Daoy (cell line): ENCODE measurements around the gene HDGF. TPM values are rescaled to one million over a fixed set of nuclear protein-coding genes. Genes with fewer than 3 reads are reported as not detected.

Experiments
- DNase-seq: peaks from one replicate; pipeline ENCODE4 v3.0.0-alpha.2; 2015; ENCODE audit warnings: low read depth
- total RNA-seq: library from RNA; depleted of rRNA; stranded (reverse); fragments of >200 nt; shearing (Covaris generic); gene quantifications from 2 replicates; pipeline ENCODE4 v1.2.3, GENCODE V29; 2014; rRNA removed

The HDGF gene
- total RNA-seq, 1 experiment from 2014 or later: 537 TPM

- no peak for DNase-seq
These were observed 52.5 kb downstream of the HDGF start for GRCh38 chr1:156698995-156699394.

- DNase-seq: no peak
These were observed 54.0 kb downstream of the HDGF start for GRCh38 chr1:156697481-156697880.

GRCh38 chr1:156696755-156697154 is 54.7 kb downstream of the HDGF start:
- DNase-seq: no peak

- no peak for DNase-seq
These were observed 56.8 kb downstream of the HDGF start for GRCh38 chr1:156694690-156694962.

GRCh38 chr1:156693848-156694689 is 57.4 kb downstream of the HDGF start:
- DNase-seq: peak; percentile 46

GRCh38 chr1:156692925-156693847 is 58.3 kb downstream of the HDGF start:
- no peak for DNase-seq

GRCh38 chr1:156692441-156692924 is 59.0 kb downstream of the HDGF start:
- no peak for DNase-seq

Other genes with a start within 250 kb of the HDGF start
- 43.6 and 45.7 TPM in 2 replicates for gene IQGAP3, start 179.1 kb downstream of the HDGF start, total RNA-seq
- gene TTC24, start 172.0 kb downstream of the HDGF start, total RNA-seq: not detected in 2 replicates
- 81.9 and 87.9 TPM in 2 replicates for gene NAXE, start 159.9 kb downstream of the HDGF start, total RNA-seq
- gene GPATCH4, start 150.2 kb downstream of the HDGF start, total RNA-seq: 32.6 and 42.1 TPM in 2 replicates
- 0.23 TPM in 1 of 2 replicates, not detected in the other for gene HAPLN2, start 132.3 kb downstream of the HDGF start, total RNA-seq
- gene BCAN, start 109.6 kb downstream of the HDGF start, total RNA-seq: not detected in 2 replicates
- 0.51 and 0.89 TPM in 2 replicates for gene NES, start 74.3 kb downstream of the HDGF start, total RNA-seq
- gene CRABP2, start 46.1 kb downstream of the HDGF start, total RNA-seq: 21.4 and 36.0 TPM in 2 replicates
- gene METTL25B, start 23.2 kb downstream of the HDGF start, total RNA-seq: 7.9 and 11.9 TPM in 2 replicates
- gene ISG20L2, start 22.9 kb downstream of the HDGF start, total RNA-seq: 31.7 and 59.8 TPM in 2 replicates
- gene MRPL24, start 10.6 kb downstream of the HDGF start, total RNA-seq: 144 and 148 TPM in 2 replicates
- gene PRCC, start 15.9 kb upstream of the HDGF start, total RNA-seq: 43.7 and 44.6 TPM in 2 replicates
- 0.51 and 0.57 TPM in 2 replicates for gene SH2D2A, start 65.2 kb upstream of the HDGF start, total RNA-seq
- not detected in 2 replicates for gene INSRR, start 107.4 kb upstream of the HDGF start, total RNA-seq
- 0.40 TPM in 1 of 2 replicates, not detected in the other for gene NTRK1, start 109.2 kb upstream of the HDGF start, total RNA-seq
- gene PEAR1, start 142.0 kb upstream of the HDGF start, total RNA-seq: 0.06 TPM in 1 of 2 replicates, not detected in the other
- gene LRRC71, start 169.0 kb upstream of the HDGF start, total RNA-seq: not detected in 2 replicates